Suprapubic skin (tissue), 4 donors: ENCODE measurements around the gene BCL11B. TPM values are rescaled to one million over a fixed set of nuclear protein-coding genes. Genes with fewer than 3 reads are reported as not detected.

ENCODE experiments used
- DNase-seq, 2 donors: peaks; one replicate each; pipeline ENCODE4 v3.0.0-alpha.2; 2019; ENCODE audit warnings: low spot score in 2 of 2
- H3K27ac ChIP-seq: fragments of 200-600 bp; sonication (generic); one replicate; pipeline ENCODE4 v1.5.1; 2019
- H3K27me3 ChIP-seq: fragments of 200-600 bp; sonication (generic); one replicate; pipeline ENCODE4 v1.5.1; 2019
- H3K36me3 ChIP-seq: fragments of 200-600 bp; sonication (generic); one replicate; pipeline ENCODE4 v1.5.1; 2019
- H3K4me1 ChIP-seq: fragments of 200-600 bp; sonication (generic); one replicate; pipeline ENCODE4 v1.5.1; 2019
- H3K4me3 ChIP-seq: fragments of 200-600 bp; sonication (generic); one replicate; pipeline ENCODE4 v1.5.1; 2019; ENCODE audit warnings: mild to moderate bottlenecking
- H3K9me3 ChIP-seq: fragments of 200-600 bp; sonication (generic); one replicate; pipeline ENCODE4 v1.5.1; 2019
- CTCF ChIP-seq, 2 donors: fragments of 200-600 bp in 1 of 2; fragments of 450-650 bp in 1 of 2; sonication (generic) in 1 of 2; IDR thresholded peaks; one replicate each; pipeline ENCODE4 v1.5.1; 2016 to 2019; ENCODE audit warnings: antibody characterized with exemption in 2 of 2, mild to moderate bottlenecking in 1 of 2, moderate library complexity in 1 of 2
- EP300 ChIP-seq: sonication (generic); formaldehyde crosslinking; IDR thresholded peaks from one replicate; pipeline ENCODE4 v1.6.1; 2017; ENCODE audit warnings: antibody characterized with exemption
- POLR2A ChIP-seq, 2 donors: fragments of 450-650 bp; IDR thresholded peaks; one replicate each; pipeline ENCODE4 v1.6.1; 2017; ENCODE audit warnings: antibody characterized with exemption in 2 of 2, mild to moderate bottlenecking in 2 of 2, moderate library complexity in 2 of 2
- POLR2AphosphoS5 ChIP-seq, 3 donors: sonication (generic); formaldehyde crosslinking; IDR thresholded peaks; one replicate each; pipeline ENCODE4 v1.6.1; 2017; ENCODE audit warnings: antibody characterized with exemption in 3 of 3
- WGBS: methylation state at CpG from one replicate; pipeline ENCODE4 v1.1.5; 2018; 5-methylcytosine and 5-hydroxymethylcytosine counted together
- total RNA-seq, 4 donors: library from RNA; depleted of rRNA; stranded (reverse); fragments of >200 nt; gene quantifications; one replicate each; pipeline ENCODE4 v1.1.0, GENCODE V29; 2016

Gene BCL11B
- total RNA-seq, 4 donors from 2014 or later: 35.9 to 53.8 (median 47.5) TPM

DNA sequence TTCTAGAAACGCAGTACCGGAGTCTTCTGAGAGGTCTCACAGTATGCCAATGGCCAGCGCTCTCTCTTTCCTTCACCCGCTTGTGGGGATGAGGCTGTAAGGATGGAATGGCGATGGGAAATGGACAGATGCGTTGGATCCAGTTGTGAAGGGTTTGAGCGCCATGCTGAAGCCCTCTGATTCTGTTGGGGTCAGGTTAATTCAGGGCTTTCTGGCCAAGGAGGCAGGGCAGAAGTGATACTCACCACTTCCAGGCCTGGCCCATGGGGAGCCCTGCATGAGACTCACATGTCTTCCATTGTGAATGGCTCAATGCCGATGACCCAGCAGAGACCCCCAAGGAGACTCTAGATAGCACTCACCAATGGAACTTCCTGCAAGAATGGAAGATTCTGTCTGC, 114.3 kb downstream of the BCL11B start:
- no peak for TF ChIP-seq CTCF (IDR thresholded peaks at IDR 0.05)
- Histone ChIP-seq H3K4me1 (peaks cover 16% of the 10 kb centered on the region), H3K27me3 (no peaks in the 10 kb centered on the region), H3K27ac (no peak overlapping the region), H3K9me3 (no peaks in the 10 kb centered on the region), H3K36me3 (no peaks in the 10 kb centered on the region), H3K4me3 (no peak overlapping the region)
- WGBS: 91% methylated on average over 8 of the region's 8 CpGs
- peak in 1 of 2 donors; percentile 21 for DNase-seq

DNA sequence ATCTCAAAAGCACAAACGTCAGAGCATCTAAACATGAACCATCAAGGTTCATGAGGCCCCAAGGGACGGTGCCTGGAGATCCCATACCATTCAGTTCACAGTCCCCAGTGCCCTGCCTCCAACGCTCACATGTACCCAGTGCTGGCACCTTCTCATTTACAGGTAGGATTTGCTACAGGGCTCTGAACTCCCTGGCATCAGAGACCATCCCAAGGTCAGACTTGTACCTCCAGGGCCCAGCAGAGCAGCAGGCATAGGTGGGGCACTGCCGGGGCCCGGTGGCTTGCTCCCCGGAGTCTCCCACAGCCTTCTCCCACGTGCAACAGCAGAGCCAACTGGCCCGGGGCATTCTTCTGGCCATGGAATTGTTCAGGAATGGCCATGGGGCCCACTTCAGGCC, 114.8 kb downstream of the BCL11B start:
- Histone ChIP-seq H3K27ac (no peak overlapping the region), H3K4me1 (peaks cover 16% of the 10 kb centered on the region), H3K27me3 (no peaks in the 10 kb centered on the region), H3K4me3 (no peak overlapping the region), H3K36me3 (no peaks in the 10 kb centered on the region), H3K9me3 (no peaks in the 10 kb centered on the region)
- peak in 1 of 2 donors; percentile 65 for DNase-seq
- TF ChIP-seq POLR2A (IDR thresholded peaks at IDR 0.05) (no peak), POLR2AphosphoS5 (IDR thresholded peaks at IDR 0.05) (no peak), EP300 (no peak), CTCF (IDR thresholded peaks at IDR 0.05) (no peak)
- 90% methylated on average over 5 of the region's 8 CpGs for WGBS

- Histone ChIP-seq H3K27ac (no peak overlapping the region), H3K36me3 (no peaks in the 10 kb centered on the region), H3K27me3 (no peaks in the 10 kb centered on the region), H3K4me3 (no peak overlapping the region), H3K4me1 (peaks cover 16% of the 10 kb centered on the region), H3K9me3 (no peaks in the 10 kb centered on the region)
- DNase-seq: no peak
- TF ChIP-seq POLR2A (IDR thresholded peaks at IDR 0.05) (no peak), POLR2AphosphoS5 (IDR thresholded peaks at IDR 0.05) (no peak), EP300 (no peak), CTCF (IDR thresholded peaks at IDR 0.05) (no peak)
- whole genome bisulfite sequencing: 90% methylated on average over 6 of the region's 6 CpGs
These were observed 115.2 kb downstream of the BCL11B start for GRCh38 chr14:99156814-99157213.

DNA sequence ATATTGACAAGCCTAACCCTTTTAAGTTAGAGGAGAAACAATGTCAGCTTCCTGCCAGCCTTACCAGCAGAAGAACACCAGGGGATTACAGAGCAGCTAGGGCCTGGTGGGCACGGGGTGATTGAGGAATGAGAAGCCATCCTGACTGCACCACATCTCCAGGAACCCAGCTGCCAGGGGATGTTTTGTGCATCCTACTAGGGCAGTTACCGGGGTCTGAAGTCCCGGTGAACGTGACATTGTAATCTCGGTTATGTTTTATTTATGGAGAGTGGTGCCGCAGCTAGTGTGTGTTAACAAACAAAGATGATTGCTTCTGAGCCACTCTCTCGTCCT, 115.9 kb downstream of the BCL11B start:
- Histone ChIP-seq H3K27me3 (no peaks in the 10 kb centered on the region), H3K9me3 (no peaks in the 10 kb centered on the region), H3K4me1 (peaks cover 16% of the 10 kb centered on the region), H3K27ac (no peak overlapping the region), H3K36me3 (no peaks in the 10 kb centered on the region), H3K4me3 (no peak overlapping the region)
- peak; percentile 36 to 55 for DNase-seq
- TF ChIP-seq POLR2A (IDR thresholded peaks at IDR 0.05): no peak
- no peak for TF ChIP-seq POLR2AphosphoS5 (IDR thresholded peaks at IDR 0.05)
- TF ChIP-seq CTCF (IDR thresholded peaks at IDR 0.05): no peak
- no peak for TF ChIP-seq EP300
- WGBS: 92% methylated on average over 7 of the region's 7 CpGs

DNA sequence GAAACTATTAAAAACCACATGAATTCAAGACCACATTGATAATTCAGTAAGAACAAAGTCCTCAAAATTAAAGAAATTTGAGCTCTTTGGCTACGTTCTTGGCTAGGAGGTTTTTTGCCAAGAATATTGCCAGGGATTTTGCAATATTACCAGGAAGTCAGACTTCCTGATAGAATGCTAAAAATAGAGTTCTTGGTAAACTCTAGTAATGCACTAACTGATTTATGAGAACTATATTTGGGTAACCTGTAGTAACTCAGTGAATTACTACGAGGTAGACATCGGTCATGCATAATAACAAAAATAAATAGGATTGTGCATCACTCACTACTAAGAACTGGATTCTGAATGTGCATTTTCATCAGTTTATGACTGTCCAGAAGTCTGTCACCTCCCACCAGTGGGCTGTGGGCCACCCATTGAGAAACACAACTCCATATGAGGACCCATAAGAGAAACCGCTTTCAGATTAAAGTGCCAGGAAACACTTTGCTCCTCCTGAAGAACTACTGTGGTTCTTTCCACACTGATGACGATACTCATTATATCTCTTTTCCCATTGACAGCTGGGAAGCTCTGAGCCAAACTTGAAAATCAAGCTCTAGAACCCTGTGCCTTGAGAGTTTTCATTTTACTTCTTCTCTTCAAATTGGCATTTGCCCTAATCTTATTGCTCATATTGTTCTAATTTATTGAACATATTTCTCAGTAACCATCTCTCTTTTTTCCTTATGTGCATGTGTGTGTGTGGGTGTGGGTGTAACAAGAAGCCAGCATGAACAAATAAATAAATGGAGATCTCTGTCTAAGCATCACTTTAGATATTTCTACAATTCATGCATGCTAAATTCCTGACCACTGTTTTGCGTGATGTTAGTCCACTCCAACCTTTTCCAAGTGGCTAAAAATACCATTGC, 116.6 kb downstream of the BCL11B start:
- DNase-seq: peak; percentile 76 to 78
- Histone ChIP-seq H3K36me3 (no peaks in the 10 kb centered on the region), H3K27ac (no peak overlapping the region), H3K9me3 (no peaks in the 10 kb centered on the region), H3K27me3 (no peaks in the 10 kb centered on the region), H3K4me1 (peaks cover 16% of the 10 kb centered on the region), H3K4me3 (no peak overlapping the region)
- WGBS: 31% methylated on average over 6 of the region's 6 CpGs
- TF ChIP-seq POLR2A (IDR thresholded peaks at IDR 0.05) (no peak), POLR2AphosphoS5 (IDR thresholded peaks at IDR 0.05) (no peak), CTCF (IDR thresholded peaks at IDR 0.05) (no peak), EP300 (no peak)
